HepG2 (cell line): Measurements from ENCODE around the gene RPL11. TPM values are rescaled to one million over a fixed set of nuclear protein-coding genes. Genes with fewer than 3 reads are reported as not detected.

Experiments
- ATRX ChIP-seq: sonication (generic); formaldehyde crosslinking; IDR thresholded peaks from 2 replicates; pipeline ENCODE4 v1.4.0; 2020; ENCODE audit warnings: missing genetic modification reagents, borderline replicate concordance
- HNF4G ChIP-seq, 2 experiments: sonication (generic) in 1 of 2; formaldehyde crosslinking in 1 of 2; IDR thresholded peaks; 2 replicates each; pipeline versions ENCODE4 v1.4.0 to v1.6.1; 2011 to 2020; ENCODE audit warnings: borderline replicate concordance in 2 of 2, low read depth in 2 of 2, mild to moderate bottlenecking in 2 of 2, low read length in 1 of 2, missing genetic modification reagents in 1 of 2, moderate library complexity in 1 of 2
- MEF2D ChIP-seq: sonication (generic); formaldehyde crosslinking; IDR thresholded peaks from 2 replicates; pipeline ENCODE4 v1.5.1; 2020; ENCODE audit warnings: mild to moderate bottlenecking, missing genetic modification reagents
- NFRKB ChIP-seq: fragments of 450-650 bp; IDR thresholded peaks from 2 replicates; pipeline ENCODE4 v1.6.1; 2017
- NFYB ChIP-seq: sonication (generic); formaldehyde crosslinking; IDR thresholded peaks from 2 replicates; pipeline ENCODE4 v1.4.0; 2020; ENCODE audit warnings: missing genetic modification reagents
- PRMT3 ChIP-seq: sonication (generic); formaldehyde crosslinking; IDR thresholded peaks from 2 replicates; pipeline ENCODE4 v1.8.1; 2022; ENCODE audit warnings: low read depth, mild to moderate bottlenecking, moderate library complexity, missing genetic modification reagents, borderline replicate concordance
- REPIN1 ChIP-seq: sonication (generic); formaldehyde crosslinking; IDR thresholded peaks from 2 replicates; pipeline ENCODE4 v1.8.0; 2022; ENCODE audit warnings: missing genetic modification reagents, low read depth, mild to moderate bottlenecking, borderline replicate concordance
- SOX13 ChIP-seq, 3 experiments: fragments of 450-650 bp in 1 of 3; sonication (generic) in 1 of 3; formaldehyde crosslinking in 1 of 3; IDR thresholded peaks in 2 of 3; conservative IDR thresholded peaks in 1 of 3; 2 replicates each; pipeline versions ENCODE4 v1.5.0 to v1.6.1; 2016 to 2020; ENCODE audit warnings: antibody characterized with exemption in 1 of 3, mild to moderate bottlenecking in 1 of 3, missing compliant biosample characterization in 1 of 3, missing genetic modification reagents in 1 of 3, moderate library complexity in 1 of 3
- U2AF2 ChIP-seq: fragments of 200-400 bp; formaldehyde crosslinking; IDR thresholded peaks from 2 replicates; pipeline ENCODE4 v1.6.1; 2017; ENCODE audit warnings: low read depth, mild to moderate bottlenecking, low read length
- ZNF230 ChIP-seq: sonication (generic); formaldehyde crosslinking; IDR thresholded peaks from 2 replicates; pipeline ENCODE4 v1.4.0; 2020; ENCODE audit warnings: mild to moderate bottlenecking, missing genetic modification reagents
- ZNF451 ChIP-seq: sonication (generic); formaldehyde crosslinking; IDR thresholded peaks from 2 replicates; pipeline ENCODE4 v1.5.0; 2020; ENCODE audit warnings: mild to moderate bottlenecking, missing genetic modification reagents
- ZNF501 ChIP-seq: sonication (generic); formaldehyde crosslinking; IDR thresholded peaks from 2 replicates; pipeline ENCODE4 v1.5.1; 2020; ENCODE audit warnings: mild to moderate bottlenecking, moderate library complexity, missing genetic modification reagents
- ZNF660 ChIP-seq: sonication (generic); formaldehyde crosslinking; IDR thresholded peaks from 2 replicates; pipeline ENCODE4 v1.5.1; 2020; ENCODE audit warnings: mild to moderate bottlenecking, low read depth, missing genetic modification reagents, borderline replicate concordance
- ZNF670 ChIP-seq: sonication (generic); formaldehyde crosslinking; IDR thresholded peaks from 2 replicates; pipeline ENCODE4 v1.8.0; 2022; ENCODE audit warnings: mild to moderate bottlenecking, missing genetic modification reagents, borderline replicate concordance
- ZSCAN9 ChIP-seq: IDR thresholded peaks from 2 replicates; pipeline ENCODE4 v1.6.1; 2016; ENCODE audit warnings: borderline replicate concordance
- polyA plus RNA-seq, 8 experiments: library from polyadenylated mRNA; depleted of rRNA in 3 of 8; stranded (reverse) in 7 of 8; unstranded in 1 of 8; fragments of >200 nt; fragmentation: Illumina TruSeq in 4 of 8; extraction: Trizol in 4 of 8; gene quantifications; 2 replicates each; pipeline versions ENCODE4 v1.2.1 to v1.2.3, GENCODE V29; 2011 to 2016; ENCODE audit warnings: low read depth in 4 of 8, missing spikeins in 1 of 8, mixed read lengths in 1 of 8; ENCODE audit not compliant: insufficient read depth in 1 of 8
- total RNA-seq, 5 experiments: library from RNA; depleted of rRNA; stranded (reverse); fragments of >200 nt; fragmentation: Illumina TruSeq; extraction: Trizol; gene quantifications; 2 replicates each; pipeline ENCODE4 v1.2.3, GENCODE V29; 2016; ENCODE audit warnings: low read depth in 1 of 5
- TF ChIP-seq, protein P1 (sequence below): sonication (generic); formaldehyde crosslinking; IDR thresholded peaks from 2 replicates; pipeline ENCODE4 v1.8.0; 2022; ENCODE audit warnings: mild to moderate bottlenecking, missing genetic modification reagents
- TF ChIP-seq, protein P2 (sequence below): IDR thresholded peaks from 2 replicates; pipeline ENCODE4 v1.6.1; 2016; ENCODE audit warnings: control low read depth
- TF ChIP-seq, protein P3 (sequence below): sonication (generic); formaldehyde crosslinking; conservative IDR thresholded peaks from 2 replicates; pipeline ENCODE4 v1.4.0; 2020; ENCODE audit warnings: missing genetic modification reagents
- TF ChIP-seq, protein P4 (sequence below), 2 experiments: sonication (generic) in 1 of 2; formaldehyde crosslinking in 1 of 2; IDR thresholded peaks; 2 replicates each; pipeline versions ENCODE4 v1.4.0 to v1.6.1; 2018 to 2020; ENCODE audit warnings: missing genetic modification reagents in 2 of 2, borderline replicate concordance in 1 of 2, low read depth in 1 of 2, mild to moderate bottlenecking in 1 of 2, missing biosample characterization in 1 of 2

The RPL11 gene
- total and polyA plus RNA-seq, 2 of the 13 experiments (the other 11 are each of a cell fraction or from before 2014, with no cell fraction given) = 1,682 to 2,010 TPM

DNA sequence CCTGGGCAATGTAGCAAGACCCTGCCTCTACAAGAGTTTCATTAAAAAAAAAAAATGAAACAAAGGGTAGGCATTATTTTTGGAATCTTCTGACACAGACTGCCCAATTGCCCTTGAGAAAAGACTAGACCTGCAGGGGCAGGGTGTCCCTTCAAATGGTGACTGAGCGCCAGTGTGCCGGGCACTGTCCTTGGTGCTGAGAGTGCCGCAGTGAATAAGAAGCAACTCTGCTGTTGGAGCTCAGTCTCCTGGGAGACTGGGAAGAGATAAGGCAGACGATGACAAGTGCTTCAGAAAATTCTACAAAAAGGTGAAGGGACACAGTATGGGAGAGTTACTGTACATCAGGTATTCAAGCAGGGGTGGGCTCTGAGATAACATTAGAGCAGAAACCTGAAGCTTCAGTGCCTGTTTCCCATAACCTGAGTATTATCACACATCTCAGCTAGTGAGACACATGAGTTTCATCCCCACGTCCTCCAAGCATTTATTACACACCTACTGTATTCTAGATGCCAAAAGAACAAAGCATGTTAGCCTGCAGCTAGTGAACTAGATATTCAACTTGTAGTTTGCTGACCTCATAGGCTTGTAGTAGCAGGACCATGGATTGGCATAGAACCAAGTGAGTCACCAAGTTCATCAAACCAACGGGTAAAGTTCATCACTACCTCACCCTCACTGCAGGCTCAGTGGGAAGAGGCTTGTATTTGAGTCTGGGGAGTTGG lies 18.4 kb upstream of the RPL11 start (continued):
- TF ChIP-seq REPIN1 (CRISPR knock-in tag) (no peak), ZNF451 (CRISPR knock-in tag) (no peak), ZNF670 (CRISPR knock-in tag) (peak; percentile 45; the same call in 1 of the 2 replicates), MEF2D (CRISPR knock-in tag) (no peak), PRMT3 (CRISPR knock-in tag) (no peak; the same call in 1 of the 2 replicates), ZNF230 (CRISPR knock-in tag) (no peak), ZNF501 (no peak), ATRX (CRISPR knock-in tag) (no peak), NFYB (CRISPR knock-in tag) (peak; percentile 22; the same call in 1 of the 2 replicates), ZSCAN9 (CRISPR knock-in tag) (peak; percentile 97), ZNF660 (CRISPR knock-in tag) (no peak), NFRKB (no peak), U2AF2 (no peak), HNF4G (IDR thresholded peaks at IDR 0.05; ENCODE audit: borderline replicate concordance, low read depth, low read length) (no peak), HNF4G (CRISPR knock-in tag; IDR thresholded peaks at IDR 0.05; ENCODE audit: borderline replicate concordance, low read depth) (no peak), SOX13 (IDR thresholded peaks at IDR 0.05) (no peak), SOX13 (CRISPR knock-in tag; conservative IDR thresholded peaks at IDR 0.05 in 1 of 2, IDR thresholded peaks at IDR 0.05 in 1 of 2) (peak in 1 of 2 experiments; percentile 46; a peak in 1 of 4 replicates)
- TF ChIP-seq, protein P1, sequence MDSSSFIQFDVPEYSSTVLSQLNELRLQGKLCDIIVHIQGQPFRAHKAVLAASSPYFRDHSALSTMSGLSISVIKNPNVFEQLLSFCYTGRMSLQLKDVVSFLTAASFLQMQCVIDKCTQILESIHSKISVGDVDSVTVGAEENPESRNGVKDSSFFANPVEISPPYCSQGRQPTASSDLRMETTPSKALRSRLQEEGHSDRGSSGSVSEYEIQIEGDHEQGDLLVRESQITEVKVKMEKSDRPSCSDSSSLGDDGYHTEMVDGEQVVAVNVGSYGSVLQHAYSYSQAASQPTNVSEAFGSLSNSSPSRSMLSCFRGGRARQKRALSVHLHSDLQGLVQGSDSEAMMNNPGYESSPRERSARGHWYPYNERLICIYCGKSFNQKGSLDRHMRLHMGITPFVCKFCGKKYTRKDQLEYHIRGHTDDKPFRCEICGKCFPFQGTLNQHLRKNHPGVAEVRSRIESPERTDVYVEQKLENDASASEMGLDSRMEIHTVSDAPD (CRISPR knock-in tag) = no peak
- TF ChIP-seq, protein P2, sequence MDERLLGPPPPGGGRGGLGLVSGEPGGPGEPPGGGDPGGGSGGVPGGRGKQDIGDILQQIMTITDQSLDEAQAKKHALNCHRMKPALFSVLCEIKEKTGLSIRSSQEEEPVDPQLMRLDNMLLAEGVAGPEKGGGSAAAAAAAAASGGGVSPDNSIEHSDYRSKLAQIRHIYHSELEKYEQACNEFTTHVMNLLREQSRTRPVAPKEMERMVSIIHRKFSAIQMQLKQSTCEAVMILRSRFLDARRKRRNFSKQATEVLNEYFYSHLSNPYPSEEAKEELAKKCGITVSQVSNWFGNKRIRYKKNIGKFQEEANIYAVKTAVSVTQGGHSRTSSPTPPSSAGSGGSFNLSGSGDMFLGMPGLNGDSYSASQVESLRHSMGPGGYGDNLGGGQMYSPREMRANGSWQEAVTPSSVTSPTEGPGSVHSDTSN = no peak
- TF ChIP-seq, protein P3, sequence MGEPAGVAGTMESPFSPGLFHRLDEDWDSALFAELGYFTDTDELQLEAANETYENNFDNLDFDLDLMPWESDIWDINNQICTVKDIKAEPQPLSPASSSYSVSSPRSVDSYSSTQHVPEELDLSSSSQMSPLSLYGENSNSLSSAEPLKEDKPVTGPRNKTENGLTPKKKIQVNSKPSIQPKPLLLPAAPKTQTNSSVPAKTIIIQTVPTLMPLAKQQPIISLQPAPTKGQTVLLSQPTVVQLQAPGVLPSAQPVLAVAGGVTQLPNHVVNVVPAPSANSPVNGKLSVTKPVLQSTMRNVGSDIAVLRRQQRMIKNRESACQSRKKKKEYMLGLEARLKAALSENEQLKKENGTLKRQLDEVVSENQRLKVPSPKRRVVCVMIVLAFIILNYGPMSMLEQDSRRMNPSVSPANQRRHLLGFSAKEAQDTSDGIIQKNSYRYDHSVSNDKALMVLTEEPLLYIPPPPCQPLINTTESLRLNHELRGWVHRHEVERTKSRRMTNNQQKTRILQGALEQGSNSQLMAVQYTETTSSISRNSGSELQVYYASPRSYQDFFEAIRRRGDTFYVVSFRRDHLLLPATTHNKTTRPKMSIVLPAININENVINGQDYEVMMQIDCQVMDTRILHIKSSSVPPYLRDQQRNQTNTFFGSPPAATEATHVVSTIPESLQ (CRISPR knock-in tag) = 0 out of 2 replicates have a peak, but pooled peaks have one; percentile 61
- TF ChIP-seq, protein P4, sequence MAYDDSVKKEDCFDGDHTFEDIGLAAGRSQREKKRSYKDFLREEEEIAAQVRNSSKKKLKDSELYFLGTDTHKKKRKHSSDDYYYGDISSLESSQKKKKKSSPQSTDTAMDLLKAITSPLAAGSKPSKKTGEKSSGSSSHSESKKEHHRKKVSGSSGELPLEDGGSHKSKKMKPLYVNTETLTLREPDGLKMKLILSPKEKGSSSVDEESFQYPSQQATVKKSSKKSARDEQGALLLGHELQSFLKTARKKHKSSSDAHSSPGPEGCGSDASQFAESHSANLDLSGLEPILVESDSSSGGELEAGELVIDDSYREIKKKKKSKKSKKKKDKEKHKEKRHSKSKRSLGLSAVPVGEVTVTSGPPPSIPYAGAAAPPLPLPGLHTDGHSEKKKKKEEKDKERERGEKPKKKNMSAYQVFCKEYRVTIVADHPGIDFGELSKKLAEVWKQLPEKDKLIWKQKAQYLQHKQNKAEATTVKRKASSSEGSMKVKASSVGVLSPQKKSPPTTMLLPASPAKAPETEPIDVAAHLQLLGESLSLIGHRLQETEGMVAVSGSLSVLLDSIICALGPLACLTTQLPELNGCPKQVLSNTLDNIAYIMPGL (CRISPR knock-in tag; IDR thresholded peaks at IDR 0.05; ENCODE audit: borderline replicate concordance in 1 of 2, low read depth in 1 of 2) = no peak
